ENCODE data around the gene CRPPA. TPM values are rescaled to one million over a fixed set of nuclear protein-coding genes. Genes with fewer than 3 reads are reported as not detected.

Gene CRPPA
- polyA plus RNA-seq, 3 donors, result 0.09 to 0.47 (median 0.36) TPM

GRCh38 chr7:16395121-16395520, 26.2 kb downstream of the CRPPA start:
- no peak overlapping the region for H3K9ac ChIP-seq (ENCODE audit: insufficient read depth, low read length, poor library complexity, severe bottlenecking)
- no peak overlapping the region for H3K4me3 ChIP-seq (replicated peaks in 1 of 3; ENCODE audit: low read depth in 2 of 3, low read length in 3 of 3)
- Mint-ChIP-seq H3K36me3 (peaks cover 0 to 2% of the 10 kb centered on the region in 2 donors), H3K27ac (no peak overlapping the region), H3K4me3 (no peak overlapping the region), H3K9me3 (peaks cover 13 to 47% (median 27%) of the 10 kb centered on the region in 7 donors), H3K4me1 (no peaks in the 10 kb centered on the region), H3K27me3 (ENCODE audit: low read depth in 3 of 3) (peaks cover 1 to 3% (median 3%) of the 10 kb centered on the region in 3 donors)
- H2AFZ ChIP-seq (ENCODE audit: insufficient read depth, low read depth, low read length, poor library complexity, severe bottlenecking), result no peak overlapping the region
- peaks cover 38 to 42% of the 10 kb centered on the region in 2 donors for H3K9me3 ChIP-seq (replicated peaks in 1 of 2; ENCODE audit: control insufficient read depth in 1 of 2, insufficient read depth in 1 of 2, low read length in 2 of 2)
- H3K36me3 ChIP-seq (replicated peaks in 1 of 2; ENCODE audit: control insufficient read depth in 1 of 2, insufficient read depth in 2 of 2, low read length in 2 of 2), result no peaks in the 10 kb centered on the region
- WGBS (ENCODE audit: insufficient coverage), result no CpG with 5 or more reads among the region's 1 CpG
- no peak for TF ChIP-seq CTCF (IDR thresholded peaks at IDR 0.05)
- H3K4me2 ChIP-seq (replicated peaks; ENCODE audit: extremely low read depth, low read length, poor library complexity, severe bottlenecking), result no peak overlapping the region
- H3K79me2 ChIP-seq (ENCODE audit: insufficient read depth, low read length), result no peaks in the 10 kb centered on the region
- no peaks in the 10 kb centered on the region for H4K20me1 ChIP-seq (ENCODE audit: insufficient read depth, low read length)
- H3K27me3 ChIP-seq (ENCODE audit: control insufficient read depth in 2 of 2, insufficient read depth in 2 of 2, low read length in 2 of 2), result no peaks in the 10 kb centered on the region
- intact Hi-C loops (cut with micrococcal nuclease), result no loop called here
- DNase-seq, result no peak
- no peak overlapping the region for H3K27ac ChIP-seq (ENCODE audit: low read depth in 1 of 2, low read length in 2 of 2)
- H3K4me1 ChIP-seq (ENCODE audit: control insufficient read depth in 1 of 2, insufficient read depth in 2 of 2, low read length in 2 of 2), result no peaks in the 10 kb centered on the region

DNA sequence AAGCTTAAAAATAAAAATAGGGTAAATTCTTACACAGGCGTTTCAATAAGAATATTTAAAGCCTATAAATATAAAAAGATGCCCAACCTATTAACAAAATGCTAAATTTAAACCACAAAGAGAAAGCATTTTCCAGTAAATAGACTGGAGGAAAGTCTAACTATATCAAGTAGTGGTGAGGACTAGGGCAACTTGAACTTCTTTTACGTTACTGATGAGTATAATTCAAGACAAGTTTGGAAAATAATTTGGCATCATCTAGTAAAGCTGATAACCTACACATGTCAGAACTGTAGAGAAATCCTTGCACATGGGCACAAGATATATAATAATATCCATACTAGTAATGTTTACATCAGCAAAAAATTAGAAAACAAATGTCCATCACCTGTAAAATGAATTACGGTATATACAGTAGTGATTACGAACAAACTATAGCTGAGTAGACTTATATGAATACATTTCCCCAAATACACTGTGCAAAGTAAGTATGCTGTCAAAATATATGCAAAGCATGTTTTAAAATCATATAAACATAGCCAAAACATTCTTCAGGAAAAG, 27.4 kb downstream of the CRPPA start:
- Histone ChIP-seq H3K36me3 (replicated peaks in 1 of 2; ENCODE audit: control insufficient read depth in 1 of 2, insufficient read depth in 2 of 2, low read length in 2 of 2) (no peaks in the 10 kb centered on the region), H3K4me2 (replicated peaks; ENCODE audit: extremely low read depth, low read length, poor library complexity, severe bottlenecking) (no peak overlapping the region), H3K27me3 (ENCODE audit: control insufficient read depth in 2 of 2, insufficient read depth in 2 of 2, low read length in 2 of 2) (no peaks in the 10 kb centered on the region), H3K4me3 (replicated peaks in 1 of 3; ENCODE audit: low read depth in 2 of 3, low read length in 3 of 3) (no peak overlapping the region), H3K9ac (ENCODE audit: insufficient read depth, low read length, poor library complexity, severe bottlenecking) (no peak overlapping the region), H3K4me1 (ENCODE audit: control insufficient read depth in 1 of 2, insufficient read depth in 2 of 2, low read length in 2 of 2) (no peaks in the 10 kb centered on the region), H3K27ac (ENCODE audit: low read depth in 1 of 2, low read length in 2 of 2) (no peak overlapping the region), H4K20me1 (ENCODE audit: insufficient read depth, low read length) (no peaks in the 10 kb centered on the region), H2AFZ (ENCODE audit: insufficient read depth, low read depth, low read length, poor library complexity, severe bottlenecking) (no peak overlapping the region), H3K79me2 (ENCODE audit: insufficient read depth, low read length) (no peaks in the 10 kb centered on the region), H3K9me3 (replicated peaks in 1 of 2; ENCODE audit: control insufficient read depth in 1 of 2, insufficient read depth in 1 of 2, low read length in 2 of 2) (peaks cover 26 to 30% of the 10 kb centered on the region in 2 donors)
- WGBS (ENCODE audit: insufficient coverage), result no CpG with 5 or more reads among the region's 4 CpGs
- intact Hi-C loops (cut with micrococcal nuclease), result no loop called here
- Mint-ChIP-seq H3K27ac (no peak overlapping the region), H3K4me1 (no peaks in the 10 kb centered on the region), H3K36me3 (no peaks in the 10 kb centered on the region), H3K4me3 (no peak overlapping the region), H3K27me3 (ENCODE audit: low read depth in 3 of 3) (peaks cover 1 to 3% (median 3%) of the 10 kb centered on the region in 3 donors), H3K9me3 (peaks cover 10 to 36% (median 16%) of the 10 kb centered on the region in 7 donors)
- DNase-seq, result no peak
- TF ChIP-seq CTCF (IDR thresholded peaks at IDR 0.05), result no peak
